HepG2 (cell line): ENCODE data around the gene CDK6. TPM values are rescaled to one million over a fixed set of nuclear protein-coding genes. Genes with fewer than 3 reads are reported as not detected.

Source experiments
- ATAC-seq: fragments of 200-7000 bp; cut with Tn5 transposase; 3 replicates; pipeline ENCODE4 v1.9.1; 2020; ENCODE audit warnings: mild to moderate bottlenecking, moderate library complexity
- BruUV-seq: library from RNA; stranded (reverse); fragments of 400-500 nt; replicated peaks from 2 replicates; lab custom pipeline; 2021; lab: Mats Ljungman, UMichigan
- CTCF ChIA-PET: fragments of 300-600 bp; formaldehyde crosslinking; extraction: SDS; loops from one replicate; lab custom pipeline; 2021; ENCODE audit warnings: low total read pairs, inconsistent platforms, low intra/inter-chr PET ratio; lab: Yijun Ruan, JAX
- POLR2A ChIA-PET: fragments of 350-600 bp; sonication (Branson Sonifier 250); formaldehyde crosslinking; loops from one replicate; lab custom pipeline; 2020; ENCODE audit warnings: antibody characterized with exemption, inconsistent platforms; lab: Yijun Ruan, JAX
- DNase-seq: peaks from one replicate; pipeline ENCODE4 v3.0.0-alpha.2; 2015; ENCODE audit warnings: low spot score
- FAIRE-seq: peaks from 3 replicates; lab custom pipeline; 2011; peaks lifted over from hg19 to GRCh38; lab: Jason Lieb, UNC
- H2AFZ ChIP-seq: one replicate; pipeline ENCODE4 v1.6.1; 2011; ENCODE audit warnings: low read length, inconsistent platforms
- H3K27ac ChIP-seq: fragments of 300-600 bp; 3 replicates; pipeline ENCODE4 v1.8.0; 2011; ENCODE audit warnings: mixed run types, mild to moderate bottlenecking, mixed read lengths, low read length, inconsistent platforms; ENCODE audit not compliant: insufficient read depth; ENCODE audit errors: extremely low read length
- H3K27me3 ChIP-seq, 2 experiments: fragments of 200-600 bp in 1 of 2; 2 replicates in 1 of 2; 3 replicates in 1 of 2; pipeline versions ENCODE4 v1.6.0 to v1.8.0; 2011; ENCODE audit warnings: low read length in 2 of 2, mild to moderate bottlenecking in 2 of 2, moderate library complexity in 2 of 2, inconsistent platforms in 1 of 2; ENCODE audit not compliant: insufficient read depth in 2 of 2, control insufficient read depth in 1 of 2
- H3K36me3 ChIP-seq, 2 experiments: fragments of 200-600 bp in 1 of 2; replicated peaks in 1 of 2; 2 replicates in 1 of 2; 3 replicates in 1 of 2; pipeline versions ENCODE4 v1.5.1 to v1.8.0; 2011; ENCODE audit warnings: low read length in 2 of 2, inconsistent platforms in 1 of 2; ENCODE audit not compliant: insufficient read depth in 2 of 2, control insufficient read depth in 1 of 2
- H3K4me1 ChIP-seq: 2 replicates; pipeline ENCODE4 v1.5.1; 2012; ENCODE audit warnings: low read length, inconsistent platforms; ENCODE audit not compliant: insufficient read depth
- H3K4me2 ChIP-seq: 2 replicates; pipeline ENCODE4 v1.6.0; 2011; ENCODE audit warnings: low read depth, low read length, inconsistent platforms
- H3K4me3 ChIP-seq, 3 experiments: fragments of 200-600 bp in 1 of 3; sonication (generic), shearing (Covaris generic) in 1 of 3; replicated peaks in 1 of 3; 2 replicates each; pipeline ENCODE4 v1.5.1; 2011 to 2016; ENCODE audit warnings: low read length in 3 of 3, inconsistent platforms in 2 of 3, low read depth in 2 of 3, mild to moderate bottlenecking in 2 of 3, control low read depth in 1 of 3, mixed read lengths in 1 of 3; ENCODE audit not compliant: insufficient read depth in 1 of 3
- H3K79me2 ChIP-seq: one replicate; pipeline ENCODE4 v1.6.1; 2011; ENCODE audit warnings: low read length, inconsistent platforms; ENCODE audit not compliant: insufficient read depth
- H3K9ac ChIP-seq: 2 replicates; pipeline ENCODE4 v1.6.0; 2011; ENCODE audit warnings: mild to moderate bottlenecking, low read depth, low read length, inconsistent platforms; ENCODE audit not compliant: insufficient read depth
- H3K9me3 ChIP-seq: 2 replicates; pipeline ENCODE4 v1.5.1; 2012; ENCODE audit warnings: mild to moderate bottlenecking, low read length
- H4K20me1 ChIP-seq: 2 replicates; pipeline ENCODE4 v1.6.0; 2011; ENCODE audit warnings: inconsistent platforms, mild to moderate bottlenecking, low read length, moderate library complexity; ENCODE audit not compliant: insufficient read depth
- CTCF ChIP-seq: sonication (generic); formaldehyde crosslinking; IDR thresholded peaks from 2 replicates; pipeline ENCODE4 v1.5.0; 2020; ENCODE audit warnings: mild to moderate bottlenecking, missing genetic modification reagents, moderate library complexity
- DNMT3B ChIP-seq: conservative IDR thresholded peaks from 2 replicates; pipeline ENCODE4 v1.6.1; 2016; ENCODE audit warnings: missing biosample characterization, control low read depth
- DR1 ChIP-seq: sonication (generic); formaldehyde crosslinking; IDR thresholded peaks from 2 replicates; pipeline ENCODE4 v1.8.0; 2021; ENCODE audit warnings: mild to moderate bottlenecking, missing genetic modification reagents, inconsistent platforms
- IRF9 ChIP-seq: sonication (generic); formaldehyde crosslinking; IDR thresholded peaks from 2 replicates; pipeline ENCODE4 v1.8.0; 2022; ENCODE audit warnings: missing genetic modification reagents, mild to moderate bottlenecking, borderline replicate concordance
- NFIC ChIP-seq: IDR thresholded peaks from 2 replicates; pipeline ENCODE4 v1.6.1; 2012; ENCODE audit warnings: mild to moderate bottlenecking, low read length, inconsistent platforms
- ONECUT2 ChIP-seq: sonication (generic); formaldehyde crosslinking; IDR thresholded peaks from 2 replicates; pipeline ENCODE4 v1.4.0; 2020; ENCODE audit warnings: missing genetic modification reagents
- SOX6 ChIP-seq, 2 experiments: fragments of 450-650 bp in 1 of 2; sonication (generic) in 1 of 2; formaldehyde crosslinking in 1 of 2; IDR thresholded peaks; 2 replicates each; pipeline versions ENCODE4 v1.4.0 to v1.6.1; 2017 to 2020; ENCODE audit warnings: antibody characterized with exemption in 1 of 2, mild to moderate bottlenecking in 1 of 2, missing genetic modification reagents in 1 of 2
- ZBTB21 ChIP-seq: sonication (generic); formaldehyde crosslinking; IDR thresholded peaks from 2 replicates; pipeline ENCODE4 v1.4.0; 2020; ENCODE audit warnings: missing genetic modification reagents
- WGBS: methylation state at CpG from one replicate; pipeline ENCODE4 v1.1.6; 2017; ENCODE audit warnings: low lambda C conversion rate; 5-methylcytosine and 5-hydroxymethylcytosine counted together
- in situ Hi-C: cut with HindIII; loops from 2 replicates; pipeline ENCODE4 v1.10.0; 2017; ENCODE audit warnings: low pct_unique_long_range_greater_than_20kb; ENCODE audit not compliant: extremely low pct_ligation_motif_present
- intact Hi-C: fragments of 100-400 bp; cut with micrococcal nuclease; formaldehyde crosslinking; loops from one replicate; pipeline ENCODE4 v1.10.0; 2022; ENCODE audit not compliant: unreplicated experiment
- polyA plus RNA-seq, 8 experiments: library from polyadenylated mRNA; depleted of rRNA in 3 of 8; stranded (reverse) in 7 of 8; unstranded in 1 of 8; fragments of >200 nt; fragmentation: Illumina TruSeq in 4 of 8; extraction: Trizol in 4 of 8; gene quantifications; 2 replicates each; pipeline versions ENCODE4 v1.2.1 to v1.2.3, GENCODE V29; 2011 to 2016; ENCODE audit warnings: low read depth in 4 of 8, missing spikeins in 1 of 8, mixed read lengths in 1 of 8; ENCODE audit not compliant: insufficient read depth in 1 of 8
- total RNA-seq, 5 experiments: library from RNA; depleted of rRNA; stranded (reverse); fragments of >200 nt; fragmentation: Illumina TruSeq; extraction: Trizol; gene quantifications; 2 replicates each; pipeline ENCODE4 v1.2.3, GENCODE V29; 2016; ENCODE audit warnings: low read depth in 1 of 5
- TF ChIP-seq, protein P1 (sequence below): sonication (generic); formaldehyde crosslinking; IDR thresholded peaks from 2 replicates; pipeline ENCODE4 v1.5.1; 2020; ENCODE audit warnings: missing genetic modification reagents, mild to moderate bottlenecking, borderline replicate concordance

CDK6 gene
- total and polyA plus RNA-seq, 2 of the 13 experiments (the other 11 are each of a cell fraction or from before 2014, with no cell fraction given) = 34.6 to 90.8 TPM

- TF ChIP-seq CTCF (CRISPR knock-in tag) (no peak), SOX6 (IDR thresholded peaks at IDR 0.05) (no peak), SOX6 (CRISPR knock-in tag; IDR thresholded peaks at IDR 0.05) (no peak), ZBTB21 (CRISPR knock-in tag) (no peak)
- TF ChIP-seq, protein P1, sequence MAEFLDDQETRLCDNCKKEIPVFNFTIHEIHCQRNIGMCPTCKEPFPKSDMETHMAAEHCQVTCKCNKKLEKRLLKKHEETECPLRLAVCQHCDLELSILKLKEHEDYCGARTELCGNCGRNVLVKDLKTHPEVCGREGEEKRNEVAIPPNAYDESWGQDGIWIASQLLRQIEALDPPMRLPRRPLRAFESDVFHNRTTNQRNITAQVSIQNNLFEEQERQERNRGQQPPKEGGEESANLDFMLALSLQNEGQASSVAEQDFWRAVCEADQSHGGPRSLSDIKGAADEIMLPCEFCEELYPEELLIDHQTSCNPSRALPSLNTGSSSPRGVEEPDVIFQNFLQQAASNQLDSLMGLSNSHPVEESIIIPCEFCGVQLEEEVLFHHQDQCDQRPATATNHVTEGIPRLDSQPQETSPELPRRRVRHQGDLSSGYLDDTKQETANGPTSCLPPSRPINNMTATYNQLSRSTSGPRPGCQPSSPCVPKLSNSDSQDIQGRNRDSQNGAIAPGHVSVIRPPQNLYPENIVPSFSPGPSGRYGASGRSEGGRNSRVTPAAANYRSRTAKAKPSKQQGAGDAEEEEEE (CRISPR knock-in tag) = no peak
Observed at GRCh38 chr7:92798517-92799249, 37.7 kb downstream of the CDK6 start (continued).

GRCh38 chr7:92797693-92798092 is 38.7 kb downstream of the CDK6 start:
- no peak for FAIRE-seq
- Histone ChIP-seq H4K20me1 (peaks cover 45% of the 10 kb centered on the region), H3K9ac (no peak overlapping the region), H3K27me3 (no peaks in the 10 kb centered on the region), H3K9me3 (no peaks in the 10 kb centered on the region), H3K27ac (no peak overlapping the region), H3K4me3 (no peak overlapping the region), H2AFZ (no peak overlapping the region), H3K4me2 (no peak overlapping the region), H3K36me3 (peaks cover 6 to 27% of the 10 kb centered on the region in 2 experiments; a peak in 4 of 5 replicates), H3K4me1 (peaks cover 74% of the 10 kb centered on the region), H3K79me2 (peaks cover 99% of the 10 kb centered on the region)
- in situ Hi-C loops = no loop called here
- POLR2A ChIA-PET = no interaction called here
- no peak for ATAC-seq
- intact Hi-C loops = no loop called here
- no peak for DNase-seq
- CTCF ChIA-PET = no interaction called here
- no TSS peak for BruUV-seq
- TF ChIP-seq ONECUT2 = no peak
- no peak for TF ChIP-seq IRF9
- no peak for TF ChIP-seq NFIC
- no peak for TF ChIP-seq DR1 (CRISPR knock-in tag)
- TF ChIP-seq DNMT3B (CRISPR knock-in tag) = no peak
- TF ChIP-seq, all 625 proteins: peak for 0
- 100% methylated on average over 4 of the region's 4 CpGs for WGBS
